ENCODE measurements around the gene CIAO3. TPM values are rescaled to one million over a fixed set of nuclear protein-coding genes. Genes with fewer than 3 reads are reported as not detected.

The CIAO3 gene
- total RNA-seq, 1 experiment from 2014 or later = 15.0 TPM

DNA sequence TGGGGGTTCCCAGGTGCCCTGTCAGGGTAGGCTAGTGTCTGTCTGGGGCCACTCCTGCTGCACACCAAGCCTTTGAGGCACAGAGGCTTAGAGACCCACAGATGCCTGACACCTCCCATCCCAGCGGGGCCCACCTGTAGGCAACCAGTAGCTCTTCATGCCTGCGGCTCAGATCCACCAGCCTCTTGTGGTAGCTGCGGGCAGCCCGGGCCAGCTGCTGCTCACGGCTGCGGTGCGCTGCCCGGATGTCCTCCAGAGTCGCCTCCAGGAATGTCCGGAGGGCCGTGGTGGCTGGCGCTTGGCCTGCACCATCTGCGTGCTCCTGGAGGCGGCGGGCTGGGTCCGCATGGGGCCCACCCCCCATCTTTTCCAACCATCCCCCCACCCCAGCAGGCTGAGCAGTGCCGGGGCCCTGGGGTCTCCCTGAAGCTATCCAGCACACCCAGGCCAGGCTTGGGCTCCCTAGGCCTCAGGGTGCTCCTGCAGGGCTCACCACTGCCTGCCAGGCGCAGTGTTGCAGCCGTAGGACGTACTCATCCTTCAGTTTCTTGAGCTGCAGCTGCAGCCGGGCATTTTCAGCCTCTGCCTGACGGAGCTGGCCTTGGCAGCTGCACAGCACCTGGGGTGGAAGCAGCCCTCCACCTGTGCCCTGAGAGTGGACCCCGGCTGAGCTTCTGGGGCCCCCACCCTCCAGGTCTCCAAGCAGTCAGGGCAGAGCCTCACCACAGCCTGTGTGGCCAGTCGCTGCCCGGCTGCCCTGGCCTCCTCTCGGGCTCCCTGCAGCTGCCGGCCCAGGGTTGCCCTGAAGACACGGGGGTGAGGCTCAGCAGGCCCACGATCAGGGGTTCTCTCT, 16.4 kb downstream of the CIAO3 start:
- DNase-seq (ENCODE audit: low spot score) = no peak

- DNase-seq (ENCODE audit: low spot score) = no peak
These were observed 17.1 kb downstream of the CIAO3 start for GRCh38 chr16:723695-724094.

DNA sequence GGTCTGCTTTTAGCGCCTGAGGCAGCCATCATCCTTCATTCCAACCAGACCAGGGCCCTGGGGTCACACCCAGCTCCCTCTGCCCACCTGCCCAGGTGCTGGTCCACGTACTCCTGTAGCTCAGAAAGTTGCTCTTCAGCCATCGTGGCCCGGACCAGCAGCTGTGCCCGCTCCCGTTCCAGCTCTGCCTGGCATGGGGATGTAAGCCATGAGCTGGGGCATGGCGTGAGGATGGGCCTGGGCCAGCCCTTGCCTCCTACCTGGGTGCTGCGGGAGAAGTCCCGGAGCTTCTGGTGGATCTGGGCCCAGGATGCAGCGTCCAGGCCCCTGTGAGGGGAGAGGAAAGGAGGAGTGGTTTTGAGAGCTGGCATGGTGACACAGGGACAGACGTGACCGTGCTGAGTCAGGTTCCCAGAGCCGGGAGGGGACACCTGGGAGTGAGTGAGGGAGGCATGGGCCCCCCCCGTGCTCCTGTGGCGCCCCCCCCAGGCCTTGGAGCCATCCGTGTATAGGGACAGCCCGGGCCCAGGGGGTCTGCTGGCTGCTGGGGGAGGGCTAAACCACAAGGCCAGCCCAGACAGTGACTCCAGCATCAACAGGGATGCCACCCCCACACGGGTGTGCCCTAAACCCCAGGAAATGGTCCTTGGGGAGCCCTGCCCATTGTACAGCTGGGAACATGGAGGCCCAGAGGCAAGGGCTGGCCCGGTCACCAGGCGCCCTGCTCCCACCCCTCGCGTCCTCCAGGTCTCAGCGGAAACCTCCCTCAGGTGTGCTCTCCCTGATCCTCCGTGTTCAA, 17.8 kb downstream of the CIAO3 start:
- DNase-seq (ENCODE audit: low spot score) = no peak

DNA sequence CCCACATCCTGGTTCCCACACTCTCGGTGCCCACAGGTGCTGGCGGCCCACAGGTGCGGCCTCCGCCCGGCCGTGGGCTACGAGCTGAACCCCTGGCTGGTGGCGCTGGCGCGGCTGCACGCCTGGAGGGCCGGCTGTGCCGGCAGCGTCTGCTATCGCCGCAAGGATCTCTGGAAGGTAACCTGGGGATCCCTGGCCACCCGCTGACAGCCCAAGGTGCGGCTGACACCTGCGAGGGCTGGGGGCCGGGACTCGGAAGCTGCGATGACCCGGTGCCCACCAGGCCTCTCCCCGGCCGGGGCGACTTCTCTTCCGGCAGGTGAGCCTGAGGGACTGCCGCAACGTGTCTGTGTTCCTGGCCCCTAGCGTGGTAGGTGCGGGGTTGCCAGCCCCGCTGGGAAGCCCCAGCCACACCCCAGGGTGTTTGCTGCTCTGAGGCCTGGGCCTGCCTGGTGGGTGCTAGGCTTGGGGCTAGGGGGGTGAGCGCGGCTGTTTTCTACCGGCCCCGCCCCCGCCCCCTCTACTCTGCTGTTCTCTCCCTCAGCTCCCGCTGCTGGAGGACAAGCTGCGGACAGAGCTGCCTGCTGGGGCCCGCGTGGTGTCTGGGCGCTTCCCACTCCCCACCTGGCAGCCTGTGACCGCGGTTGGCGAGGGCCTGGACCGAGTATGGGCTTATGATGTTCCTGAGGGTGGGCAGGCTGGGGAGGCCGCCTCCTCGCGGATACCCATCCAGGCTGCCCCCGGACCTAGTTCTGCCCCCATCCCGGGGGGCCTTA, 18.8 kb downstream of the CIAO3 start:
- DNase-seq (ENCODE audit: low spot score) = no peak

- DNase-seq (ENCODE audit: low spot score) = peak; percentile 65
These were observed 19.6 kb downstream of the CIAO3 start, which contains the start of gene ANTKMT for GRCh38 chr16:720990-721764. Gene ANTKMT (plus strand): TSS chr16:721146. CDS start chr16:721275, 129 bp downstream.

DNA sequence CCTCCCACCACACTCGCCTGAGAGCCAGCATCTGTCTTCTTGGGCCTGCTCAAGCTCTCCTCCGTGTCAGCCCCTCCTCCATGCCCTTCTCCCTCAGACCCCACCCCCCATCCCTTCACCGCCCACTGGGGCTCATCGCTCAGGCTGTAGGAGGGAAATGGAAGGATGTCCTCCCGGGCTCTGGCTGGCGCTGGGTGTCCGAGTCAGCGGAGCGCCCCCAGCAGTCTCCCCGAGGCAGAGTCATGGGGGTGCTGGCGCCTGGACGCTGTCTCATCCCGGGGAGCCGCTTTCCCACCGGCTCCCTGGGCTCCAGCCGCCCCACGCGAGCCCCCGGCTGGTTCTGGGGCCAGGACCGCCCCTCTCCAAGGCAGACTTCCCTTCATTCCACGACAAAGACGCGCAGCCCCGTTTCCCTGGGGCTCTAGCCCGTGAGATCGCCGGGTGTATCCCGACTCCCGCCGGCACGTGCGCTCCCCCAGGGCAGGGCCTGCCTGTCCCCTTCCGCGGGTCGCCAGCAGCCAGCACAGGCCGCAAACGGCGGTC, 20.3 kb downstream of the CIAO3 start:
- DNase-seq (ENCODE audit: low spot score) = peak; percentile 60

DNA sequence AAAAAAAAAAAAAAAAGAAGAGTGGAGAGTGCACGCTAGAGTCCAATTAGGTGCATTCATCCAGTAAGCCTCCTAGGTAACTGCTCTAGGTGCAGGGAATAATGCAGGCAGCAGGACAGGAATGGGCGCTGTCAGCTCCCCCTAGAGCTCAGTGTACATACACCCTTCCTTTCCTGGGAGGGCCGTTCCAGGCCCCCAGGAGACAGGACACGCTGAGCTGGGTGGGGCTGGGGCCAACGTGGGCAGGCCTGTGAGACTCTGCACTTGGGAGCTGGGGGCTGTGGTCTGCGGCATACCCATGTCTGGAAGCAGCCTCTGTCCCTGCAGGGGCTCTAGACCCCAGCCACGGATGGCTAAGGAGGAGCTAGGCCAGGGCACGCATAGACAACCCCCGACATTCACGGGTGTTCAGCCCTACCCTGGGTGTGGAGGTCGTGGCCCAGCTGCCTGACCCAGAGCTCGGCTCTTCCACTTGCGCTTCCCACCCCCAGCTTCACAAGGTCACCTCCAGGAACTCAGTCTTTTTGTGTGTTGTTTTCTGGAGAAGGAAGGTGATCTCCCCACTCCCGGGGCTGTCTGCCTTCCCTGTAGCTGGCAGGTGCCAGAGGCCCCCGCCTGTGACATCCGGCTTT, 20.9 kb downstream of the CIAO3 start:
- DNase-seq (ENCODE audit: low spot score) = no peak

- no peak for DNase-seq (ENCODE audit: low spot score)
These were observed 21.9 kb downstream of the CIAO3 start for GRCh38 chr16:718922-719321.

- DNase-seq (ENCODE audit: low spot score) = no peak
These were observed 22.4 kb downstream of the CIAO3 start for GRCh38 chr16:718389-718788.

DNA sequence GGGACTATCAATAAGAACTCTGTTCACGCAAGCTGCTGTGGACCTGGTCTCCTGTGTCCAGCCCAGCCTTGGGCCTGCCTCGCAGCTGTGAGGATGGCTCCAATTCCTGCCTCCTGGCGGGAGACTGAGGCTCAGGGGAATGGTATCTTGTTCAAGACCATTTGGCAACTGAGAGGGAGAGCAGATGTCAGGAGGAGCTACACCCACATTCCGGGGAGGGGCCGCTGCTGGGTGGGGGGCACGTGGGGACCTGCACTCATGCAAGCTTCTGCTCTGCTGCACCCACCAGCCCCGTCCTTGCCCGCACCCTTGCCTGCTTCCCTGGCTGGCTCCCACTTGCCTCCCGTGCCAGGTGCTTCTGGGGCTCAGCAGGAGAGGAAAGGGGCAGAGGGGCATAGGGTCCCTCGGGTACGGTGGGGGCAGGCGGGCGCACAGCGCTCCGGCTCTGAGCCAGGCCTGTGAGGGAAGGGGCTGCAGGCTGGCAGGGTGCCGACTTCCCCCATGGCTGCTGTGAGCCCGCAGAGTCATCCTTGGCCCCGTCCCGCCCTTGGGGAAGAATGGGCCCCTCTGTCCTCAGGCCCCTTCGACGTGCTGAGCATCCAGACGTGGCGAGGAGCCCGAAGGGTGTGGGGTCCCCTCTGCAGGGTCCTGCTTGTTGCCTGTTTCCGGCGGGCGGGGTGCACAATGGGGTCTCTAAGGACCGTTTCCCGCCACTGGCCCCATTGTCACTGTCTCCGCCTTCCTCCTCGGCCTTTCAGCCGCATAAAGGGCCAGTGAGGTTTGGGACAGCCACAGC, 23.1 kb downstream of the CIAO3 start:
- DNase-seq (ENCODE audit: low spot score) = no peak

DNA sequence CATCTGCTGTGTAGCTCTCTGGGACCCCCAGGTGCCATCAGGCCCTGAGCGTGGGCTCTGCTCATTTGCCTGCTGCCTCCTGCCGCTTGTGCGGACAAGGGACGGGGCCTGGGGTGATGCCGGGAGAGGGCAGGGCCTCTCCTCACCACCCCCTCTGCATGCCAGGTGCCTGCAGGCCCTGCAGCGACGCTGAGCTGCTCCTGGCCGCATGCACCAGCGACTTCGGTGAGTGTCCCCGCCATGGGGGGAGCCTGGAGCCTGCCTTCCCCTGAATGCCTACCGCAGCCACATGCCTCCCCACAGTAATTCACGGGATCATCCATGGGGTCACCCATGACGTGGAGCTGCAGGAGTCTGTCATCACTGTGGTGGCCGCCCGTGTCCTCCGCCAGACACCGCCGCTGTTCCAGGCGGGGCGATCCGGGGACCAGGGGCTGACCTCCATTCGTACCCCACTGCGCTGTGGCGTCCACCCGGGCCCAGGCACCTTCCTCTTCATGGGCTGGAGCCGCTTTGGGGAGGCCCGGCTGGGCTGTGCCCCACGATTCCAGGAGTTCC, 23.9 kb downstream of the CIAO3 start:
- no peak for DNase-seq (ENCODE audit: low spot score)

DNA sequence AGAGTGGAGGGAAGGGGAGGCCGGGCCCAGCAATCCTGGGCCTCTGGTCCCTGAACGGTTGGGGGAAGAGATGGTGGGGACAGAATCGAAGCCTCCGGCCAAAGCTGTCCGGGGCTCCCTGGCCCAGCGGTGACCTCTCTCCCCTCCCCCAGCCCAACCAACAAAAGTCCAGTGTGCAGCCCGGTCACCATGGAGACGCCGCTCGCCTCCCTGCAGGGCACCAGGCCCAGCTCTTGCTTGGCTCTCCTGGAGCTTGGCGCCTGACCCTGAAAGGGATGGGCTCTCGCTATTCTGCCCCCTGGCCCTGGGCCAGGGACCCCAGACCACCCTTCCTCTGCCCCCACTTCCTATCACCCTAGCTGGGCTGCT, 24.6 kb downstream of the CIAO3 start:
- no peak for DNase-seq (ENCODE audit: low spot score)

DNA sequence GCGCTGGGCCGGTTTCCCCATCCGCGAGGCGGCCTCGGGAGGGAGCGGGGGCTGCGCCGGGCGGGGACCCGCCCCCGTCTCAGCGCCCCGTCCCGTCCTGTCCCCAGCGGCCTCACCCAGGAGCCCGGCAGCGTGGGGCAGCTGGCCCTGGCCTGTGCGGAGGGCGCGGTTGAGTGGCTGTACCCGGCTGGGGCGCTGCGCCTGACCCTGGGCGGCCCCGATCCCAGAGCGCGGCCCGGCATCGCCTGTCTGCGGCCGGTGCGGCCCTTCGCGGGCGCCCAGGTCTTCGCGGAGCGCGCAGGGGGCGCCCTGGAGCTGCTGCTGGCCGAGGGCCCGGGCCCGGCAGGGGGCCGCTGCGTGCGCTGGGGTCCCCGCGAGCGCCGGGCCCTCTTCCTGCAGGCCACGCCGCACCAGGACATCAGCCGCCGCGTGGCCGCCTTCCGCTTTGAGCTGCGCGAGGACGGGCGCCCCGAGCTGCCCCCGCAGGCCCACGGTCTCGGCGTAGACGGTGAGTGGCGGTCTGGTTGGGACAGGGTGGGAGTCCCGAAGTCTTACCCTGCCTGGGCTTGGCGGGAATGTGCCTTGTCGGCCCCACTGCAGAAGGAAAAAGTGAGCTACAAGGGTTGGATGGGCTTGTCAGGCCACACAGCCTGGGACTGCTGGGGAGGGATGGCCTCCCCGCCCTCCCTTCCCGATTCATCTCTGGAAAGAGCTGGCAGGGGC, 25.2 kb downstream of the CIAO3 start:
- no peak for DNase-seq (ENCODE audit: low spot score)

DNA sequence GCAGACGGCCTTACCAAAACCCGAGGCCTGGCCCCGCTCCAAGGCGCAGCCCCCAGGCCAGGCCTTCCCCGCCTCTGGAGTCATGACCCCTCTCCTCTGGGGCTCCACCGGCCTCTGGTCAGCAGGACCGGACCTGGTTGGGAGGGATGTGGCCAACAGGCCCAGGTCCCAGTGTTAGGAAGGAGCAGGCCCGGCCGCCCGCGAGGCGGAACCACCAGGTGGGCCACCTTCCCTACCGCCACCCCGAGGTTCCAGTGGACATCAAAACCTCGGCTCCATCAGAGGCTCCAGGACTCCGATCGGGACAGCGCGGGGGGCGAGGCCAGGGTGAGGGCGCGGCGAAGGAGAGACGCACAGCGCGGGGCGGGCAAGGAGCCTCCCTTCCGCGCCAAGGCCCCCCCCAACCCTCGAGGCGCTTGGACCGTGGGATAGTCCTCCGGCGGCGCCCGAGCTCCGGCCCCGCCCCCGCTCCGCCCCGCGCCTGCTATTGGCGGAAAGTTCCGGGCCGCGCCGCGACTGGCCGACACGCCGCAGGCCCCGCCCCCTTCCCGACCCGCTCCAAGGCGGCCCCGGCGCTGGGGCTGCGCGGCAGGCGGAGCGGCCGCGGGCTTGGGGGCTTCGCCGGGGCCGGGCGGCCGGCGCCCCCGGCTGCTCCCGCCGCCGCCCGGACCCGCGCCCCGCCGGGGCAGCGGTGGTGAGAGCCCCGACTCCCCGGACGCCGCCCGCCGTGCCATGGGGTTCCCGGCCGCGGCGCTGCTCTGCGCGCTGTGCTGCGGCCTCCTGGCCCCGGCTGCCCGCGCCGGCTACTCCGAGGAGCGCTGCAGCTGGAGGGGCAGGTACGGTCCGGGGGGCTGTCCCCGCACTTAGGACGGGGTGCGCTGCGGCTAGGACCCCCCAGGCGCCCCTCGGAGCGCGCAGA, 26.0 kb downstream of the CIAO3 start, which contains the start of gene METRN:
Gene METRN (plus strand): TSS at position 561 of the 919 bp plus-strand sequence. CDS start 172 bp downstream, at position 733.
- DNase-seq (ENCODE audit: low spot score) = peak; percentile 44

GRCh38 chr16:714079-714478, 26.7 kb downstream of the CIAO3 start:
- DNase-seq (ENCODE audit: low spot score) = no peak

GRCh38 chr16:712740-713250, 28.0 kb downstream of the CIAO3 start:
- peak; percentile 83 for DNase-seq (ENCODE audit: low spot score)

Measured in H4 (cell line).